ENCODE data around the gene ITM2C.

GRCh38 chr2:230874456-230874855 lies 9.7 kb downstream of the ITM2C start:
- TF ChIP-seq POLR2A (IDR thresholded peaks at IDR 0.05; ENCODE audit: low read length) (no peak), GATA1 (IDR thresholded peaks at IDR 0.05; ENCODE audit: low read depth, low read length) (no peak)

All from erythroblast (primary cell).